ENCODE data around the gene FAM131A.

- TF ChIP-seq CTCF (IDR thresholded peaks at IDR 0.05; ENCODE audit: extremely low read depth in 1 of 2, insufficient read depth in 1 of 2, low read depth in 1 of 2, low read length in 2 of 2) (no peak), POLR2A (IDR thresholded peaks at IDR 0.05; ENCODE audit: low read depth, low read length) (no peak), EZH2 (IDR thresholded peaks at IDR 0.05; ENCODE audit: borderline replicate concordance, low read depth, low read length, severe bottlenecking) (no peak), GATA2 (IDR thresholded peaks at IDR 0.05; ENCODE audit: insufficient read depth, insufficient read length, low read depth, low read length) (no peak), MYC (IDR thresholded peaks at IDR 0.05; ENCODE audit: low read depth, low read length) (no peak)
- TF ChIP-seq, protein P1, sequence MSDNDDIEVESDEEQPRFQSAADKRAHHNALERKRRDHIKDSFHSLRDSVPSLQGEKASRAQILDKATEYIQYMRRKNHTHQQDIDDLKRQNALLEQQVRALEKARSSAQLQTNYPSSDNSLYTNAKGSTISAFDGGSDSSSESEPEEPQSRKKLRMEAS (IDR thresholded peaks at IDR 0.05; ENCODE audit: insufficient read depth, insufficient read length): no peak
Observed at GRCh38 chr3:184307915-184308314, 29.5 kb upstream of the FAM131A start.

All from endothelial cell of umbilical vein (primary cell).